GM21529 (cell line): ENCODE results near the gene MAGIX.

Experiments
- ATAC-seq: cut with Tn5 transposase; IDR thresholded peaks from one replicate; pipeline ENCODE4 v1.9.1; 2021; ENCODE audit not compliant: unreplicated experiment

MAGIX gene

GRCh38 chrX:49179358-49179757 is 16.8 kb downstream of the MAGIX start:
- no peak for ATAC-seq

- no peak for ATAC-seq
These were observed 21.2 kb downstream of the MAGIX start for GRCh38 chrX:49183701-49184281.

- ATAC-seq: peak; percentile 54
These were observed 22.0 kb downstream of the MAGIX start for GRCh38 chrX:49184294-49185281.

GRCh38 chrX:49186125-49187027 is 23.8 kb downstream of the MAGIX start, which contains the start of gene PRICKLE3:
Gene PRICKLE3, minus strand, starts transcription at chrX:49186373. Its CDS starts 76 bp downstream, at chrX:49186297.
- no peak for ATAC-seq

GRCh38 chrX:49187028-49187394 is 24.5 kb downstream of the MAGIX start:
- ATAC-seq: no peak

GRCh38 chrX:49187526-49187925 is 25.0 kb downstream of the MAGIX start:
- no peak for ATAC-seq

- no peak for ATAC-seq
These were observed 26.0 kb downstream of the MAGIX start for GRCh38 chrX:49188468-49189076.

GRCh38 chrX:49189606-49190005 is 27.0 kb downstream of the MAGIX start:
- ATAC-seq: no peak

GRCh38 chrX:49190821-49191573 is 28.4 kb downstream of the MAGIX start:
- ATAC-seq: peak; percentile 91

- ATAC-seq: no peak
These were observed 29.0 kb downstream of the MAGIX start for GRCh38 chrX:49191574-49192011.

- ATAC-seq: no peak
These were observed 30.3 kb downstream of the MAGIX start for GRCh38 chrX:49192722-49193328.

GRCh38 chrX:49193542-49193964 is 31.0 kb downstream of the MAGIX start:
- no peak for ATAC-seq

GRCh38 chrX:49197543-49198087 is 35.1 kb downstream of the MAGIX start:
- ATAC-seq: no peak

- no peak for ATAC-seq
These were observed 36.2 kb downstream of the MAGIX start for GRCh38 chrX:49198540-49199314.

- ATAC-seq: no peak
These were observed 36.7 kb downstream of the MAGIX start for GRCh38 chrX:49199315-49199595.

GRCh38 chrX:49199906-49200771 is 37.6 kb downstream of the MAGIX start, which contains the start of gene SYP:
Gene SYP, minus strand, starts transcription at chrX:49200193. Its CDS starts 7 bp downstream, at chrX:49200186.
- peak; percentile 95 for ATAC-seq

- ATAC-seq: no peak
These were observed 39.5 kb downstream of the MAGIX start for GRCh38 chrX:49202022-49202421.

- no peak for ATAC-seq
These were observed 41.0 kb downstream of the MAGIX start for GRCh38 chrX:49203536-49203935.
